ENCODE data around the gene SMIM7. TPM values are rescaled to one million over a fixed set of nuclear protein-coding genes. Genes with fewer than 3 reads are reported as not detected.

Gene SMIM7
- total RNA-seq = 96.2 and 131 TPM in 2 replicates

GRCh38 chr19:16659832-16660708 is at the start of gene SMIM7:
SMIM7 (minus strand) TSS chr19:16660144; CDS start chr19:16660110, 34 bp downstream.
- peak; percentile 84 for DNase-seq (ENCODE audit: low read depth)
- TF ChIP-seq CTCF (conservative IDR thresholded peaks at IDR 0.05; ENCODE audit: low read depth, low read length) = peak; percentile 11
- peak within 1 kb of the TSS; percentile 98 for H3K4me3 ChIP-seq (ENCODE audit: low read depth, low read length)

GRCh38 chr19:16703677-16704076 is 43.7 kb upstream of the SMIM7 start:
- TF ChIP-seq CTCF (conservative IDR thresholded peaks at IDR 0.05; ENCODE audit: low read depth, low read length) = no peak
- no peak for DNase-seq (ENCODE audit: low read depth)
- no peak overlapping the region for H3K4me3 ChIP-seq (ENCODE audit: low read depth, low read length)

GRCh38 chr19:16702123-16702522 is 42.2 kb upstream of the SMIM7 start:
- DNase-seq (ENCODE audit: low read depth) = no peak
- no peak overlapping the region for H3K4me3 ChIP-seq (ENCODE audit: low read depth, low read length)

GRCh38 chr19:16698914-16699313 is 39.0 kb upstream of the SMIM7 start:
- no peak for TF ChIP-seq CTCF (conservative IDR thresholded peaks at IDR 0.05; ENCODE audit: low read depth, low read length)
- H3K4me3 ChIP-seq (ENCODE audit: low read depth, low read length) = no peak overlapping the region

More at GRCh38 chr19:16702123-16702522, 42.2 kb upstream of the SMIM7 start:
- no peak for TF ChIP-seq CTCF (conservative IDR thresholded peaks at IDR 0.05; ENCODE audit: low read depth, low read length)

GRCh38 chr19:16688084-16688483 is 28.1 kb upstream of the SMIM7 start:
- TF ChIP-seq CTCF (conservative IDR thresholded peaks at IDR 0.05; ENCODE audit: low read depth, low read length) = no peak
- no peak for DNase-seq (ENCODE audit: low read depth)
- H3K4me3 ChIP-seq (ENCODE audit: low read depth, low read length) = no peak overlapping the region

More at GRCh38 chr19:16698914-16699313, 39.0 kb upstream of the SMIM7 start:
- no peak for DNase-seq (ENCODE audit: low read depth)

GRCh38 chr19:16684216-16684615 is 24.3 kb upstream of the SMIM7 start:
- H3K4me3 ChIP-seq (ENCODE audit: low read depth, low read length) = no peak overlapping the region
- no peak for TF ChIP-seq CTCF (conservative IDR thresholded peaks at IDR 0.05; ENCODE audit: low read depth, low read length)

More at GRCh38 chr19:16684216-16684615, 24.3 kb upstream of the SMIM7 start:
- no peak for DNase-seq (ENCODE audit: low read depth)

All from epithelial cell of proximal tubule (primary cell).